Measurements from ENCODE around the gene HP.
A peak's percentile ranks its signal among the peaks of the same experiment; 100 is the strongest.

The HP gene

GRCh38 chr16:72108353-72109102, 54.2 kb downstream of the HP start:
- Histone ChIP-seq H3K36me3 (ENCODE audit: control insufficient read depth in 1 of 2, insufficient read depth in 2 of 2, low read length in 2 of 2) (peaks cover 77 to 93% of the 10 kb centered on the region in 2 experiments), H2BK120ac (ENCODE audit: insufficient read depth, low read length, poor library complexity) (no peak overlapping the region), H3K9ac (ENCODE audit: low read length) (no peak overlapping the region), H4K12ac (ENCODE audit: low read depth, low read length) (no peak overlapping the region), H2BK5ac (ENCODE audit: low read depth, low read length, poor library complexity) (no peak overlapping the region), H3K79me1 (ENCODE audit: low read length) (no peaks in the 10 kb centered on the region), H3K14ac (ENCODE audit: low read length) (no peak overlapping the region), H3K27me3 (ENCODE audit: insufficient read depth, low read length) (no peaks in the 10 kb centered on the region), H3K27ac (ENCODE audit: low read depth, low read length) (no peak overlapping the region), H3K23ac (ENCODE audit: low read length) (no peak overlapping the region), H3K9me3 (ENCODE audit: insufficient read depth, low read depth, low read length) (peaks cover 5% of the 10 kb centered on the region), H3K18ac (ENCODE audit: low read length) (no peak overlapping the region), H4K8ac (ENCODE audit: low read depth, low read length) (no peak overlapping the region), H3K4me3 (ENCODE audit: low read depth, low read length) (peak overlapping the region; percentile 10), H3K4ac (ENCODE audit: low read depth, low read length) (no peak overlapping the region), H3K4me2 (ENCODE audit: low read length) (no peak overlapping the region), H3K79me2 (ENCODE audit: control insufficient read depth, insufficient read depth, low read length, poor library complexity) (no peaks in the 10 kb centered on the region), H2BK12ac (ENCODE audit: low read length) (no peak overlapping the region), H2AK5ac (ENCODE audit: low read length) (no peak overlapping the region), H4K91ac (ENCODE audit: low read depth, low read length) (no peak overlapping the region), H3K4me1 (ENCODE audit: control insufficient read depth in 1 of 2, insufficient read depth in 2 of 2, low read length in 2 of 2) (no peaks in the 10 kb centered on the region), H2AFZ (ENCODE audit: insufficient read depth, low read length, poor library complexity) (no peak overlapping the region)
- DNase-seq, result no peak
- WGBS (ENCODE audit: extremely low coverage, insufficient coverage, insufficient read length), result no CpG with 5 or more reads among the region's 16 CpGs

- H4K91ac ChIP-seq (ENCODE audit: low read depth, low read length), result no peak overlapping the region
- no peaks in the 10 kb centered on the region for H3K79me2 ChIP-seq (ENCODE audit: control insufficient read depth, insufficient read depth, low read length, poor library complexity)
- no peak overlapping the region for H3K9ac ChIP-seq (ENCODE audit: low read length)
- no peak overlapping the region for H2AK5ac ChIP-seq (ENCODE audit: low read length)
- H3K4me1 ChIP-seq (ENCODE audit: control insufficient read depth in 1 of 2, insufficient read depth in 2 of 2, low read length in 2 of 2), result no peaks in the 10 kb centered on the region
- H3K4me2 ChIP-seq (ENCODE audit: low read length), result no peak overlapping the region
- no peak overlapping the region for H3K23ac ChIP-seq (ENCODE audit: low read length)
- H4K8ac ChIP-seq (ENCODE audit: low read depth, low read length), result no peak overlapping the region
- H3K14ac ChIP-seq (ENCODE audit: low read length), result no peak overlapping the region
- no peaks in the 10 kb centered on the region for H3K27me3 ChIP-seq (ENCODE audit: insufficient read depth, low read length)
- no peak overlapping the region for H2AFZ ChIP-seq (ENCODE audit: insufficient read depth, low read length, poor library complexity)
- no peak overlapping the region for H2BK12ac ChIP-seq (ENCODE audit: low read length)
- H3K79me1 ChIP-seq (ENCODE audit: low read length), result no peaks in the 10 kb centered on the region
- H3K27ac ChIP-seq (ENCODE audit: low read depth, low read length), result no peak overlapping the region
- H3K18ac ChIP-seq (ENCODE audit: low read length), result no peak overlapping the region
- H3K9me3 ChIP-seq (ENCODE audit: insufficient read depth, low read depth, low read length), result peaks cover 5% of the 10 kb centered on the region
- DNase-seq, result no peak
- no peak overlapping the region for H3K4ac ChIP-seq (ENCODE audit: low read depth, low read length)
- H2BK120ac ChIP-seq (ENCODE audit: insufficient read depth, low read length, poor library complexity), result no peak overlapping the region
- no peak overlapping the region for H4K12ac ChIP-seq (ENCODE audit: low read depth, low read length)
- H3K4me3 ChIP-seq (ENCODE audit: low read depth, low read length), result no peak overlapping the region
- peaks cover 69 to 86% of the 10 kb centered on the region in 2 experiments for H3K36me3 ChIP-seq (ENCODE audit: control insufficient read depth in 1 of 2, insufficient read depth in 2 of 2, low read length in 2 of 2)
- WGBS (ENCODE audit: extremely low coverage, insufficient coverage, insufficient read length), result no CpG with 5 or more reads among the region's 12 CpGs
- H2BK5ac ChIP-seq (ENCODE audit: low read depth, low read length, poor library complexity), result no peak overlapping the region
Observed at GRCh38 chr16:72109300-72109699, 55.0 kb downstream of the HP start.

- DNase-seq, result no peak
- no CpG with 5 or more reads among the region's 12 CpGs for WGBS (ENCODE audit: extremely low coverage, insufficient coverage, insufficient read length)
- no peak overlapping the region for H2BK5ac ChIP-seq (ENCODE audit: low read depth, low read length, poor library complexity)
- no peaks in the 10 kb centered on the region for H3K79me1 ChIP-seq (ENCODE audit: low read length)
- H2BK120ac ChIP-seq (ENCODE audit: insufficient read depth, low read length, poor library complexity), result no peak overlapping the region
- H4K91ac ChIP-seq (ENCODE audit: low read depth, low read length), result no peak overlapping the region
- H3K23ac ChIP-seq (ENCODE audit: low read length), result no peak overlapping the region
- no peak overlapping the region for H4K8ac ChIP-seq (ENCODE audit: low read depth, low read length)
- H2AFZ ChIP-seq (ENCODE audit: insufficient read depth, low read length, poor library complexity), result no peak overlapping the region
- no peak overlapping the region for H3K9ac ChIP-seq (ENCODE audit: low read length)
- no peak overlapping the region for H3K27ac ChIP-seq (ENCODE audit: low read depth, low read length)
- no peak overlapping the region for H3K4ac ChIP-seq (ENCODE audit: low read depth, low read length)
- no peak overlapping the region for H2BK12ac ChIP-seq (ENCODE audit: low read length)
- no peaks in the 10 kb centered on the region for H3K4me1 ChIP-seq (ENCODE audit: control insufficient read depth in 1 of 2, insufficient read depth in 2 of 2, low read length in 2 of 2)
- no peak overlapping the region for H2AK5ac ChIP-seq (ENCODE audit: low read length)
- no peak overlapping the region for H3K14ac ChIP-seq (ENCODE audit: low read length)
- H3K27me3 ChIP-seq (ENCODE audit: insufficient read depth, low read length), result no peaks in the 10 kb centered on the region
- no peak overlapping the region for H3K4me2 ChIP-seq (ENCODE audit: low read length)
- H4K12ac ChIP-seq (ENCODE audit: low read depth, low read length), result no peak overlapping the region
- H3K4me3 ChIP-seq (ENCODE audit: low read depth, low read length), result no peak overlapping the region
- no peaks in the 10 kb centered on the region for H3K79me2 ChIP-seq (ENCODE audit: control insufficient read depth, insufficient read depth, low read length, poor library complexity)
- no peak overlapping the region for H3K18ac ChIP-seq (ENCODE audit: low read length)
- H3K9me3 ChIP-seq (ENCODE audit: insufficient read depth, low read depth, low read length), result peaks cover 5% of the 10 kb centered on the region
- H3K36me3 ChIP-seq (ENCODE audit: control insufficient read depth in 1 of 2, insufficient read depth in 2 of 2, low read length in 2 of 2), result peaks cover 62 to 78% of the 10 kb centered on the region in 2 experiments
Observed at GRCh38 chr16:72109966-72110530, 55.7 kb downstream of the HP start.

Data from trophoblast cell (in vitro differentiated cells and primary cell).